Esophagus squamous epithelium (tissue), 4 donors: ENCODE measurements around the gene FZD10.

Experiments used
- POLR2A ChIP-seq, 4 donors: fragments of 450-650 bp; IDR thresholded peaks; one replicate each; pipeline ENCODE4 v1.6.1; 2017; ENCODE audit warnings: antibody characterized with exemption in 4 of 4, mild to moderate bottlenecking in 4 of 4, moderate library complexity in 3 of 4
- TF ChIP-seq, protein P1 (sequence below), 6 experiments: fragments of 450-650 bp in 4 of 6; fragments of 200-600 bp in 2 of 6; sonication (generic) in 2 of 6; IDR thresholded peaks; one replicate each; pipeline ENCODE4 v1.5.1; 2016 to 2019; ENCODE audit warnings: antibody characterized with exemption in 6 of 6, mild to moderate bottlenecking in 4 of 6, moderate library complexity in 4 of 6

GRCh38 chr12:130186651-130187268 lies 24.5 kb downstream of the FZD10 start:
- TF ChIP-seq, protein P1, sequence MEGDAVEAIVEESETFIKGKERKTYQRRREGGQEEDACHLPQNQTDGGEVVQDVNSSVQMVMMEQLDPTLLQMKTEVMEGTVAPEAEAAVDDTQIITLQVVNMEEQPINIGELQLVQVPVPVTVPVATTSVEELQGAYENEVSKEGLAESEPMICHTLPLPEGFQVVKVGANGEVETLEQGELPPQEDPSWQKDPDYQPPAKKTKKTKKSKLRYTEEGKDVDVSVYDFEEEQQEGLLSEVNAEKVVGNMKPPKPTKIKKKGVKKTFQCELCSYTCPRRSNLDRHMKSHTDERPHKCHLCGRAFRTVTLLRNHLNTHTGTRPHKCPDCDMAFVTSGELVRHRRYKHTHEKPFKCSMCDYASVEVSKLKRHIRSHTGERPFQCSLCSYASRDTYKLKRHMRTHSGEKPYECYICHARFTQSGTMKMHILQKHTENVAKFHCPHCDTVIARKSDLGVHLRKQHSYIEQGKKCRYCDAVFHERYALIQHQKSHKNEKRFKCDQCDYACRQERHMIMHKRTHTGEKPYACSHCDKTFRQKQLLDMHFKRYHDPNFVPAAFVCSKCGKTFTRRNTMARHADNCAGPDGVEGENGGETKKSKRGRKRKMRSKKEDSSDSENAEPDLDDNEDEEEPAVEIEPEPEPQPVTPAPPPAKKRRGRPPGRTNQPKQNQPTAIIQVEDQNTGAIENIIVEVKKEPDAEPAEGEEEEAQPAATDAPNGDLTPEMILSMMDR (IDR thresholded peaks at IDR 0.05), result no peak
- no peak for TF ChIP-seq POLR2A (IDR thresholded peaks at IDR 0.05)
